ENCODE data around the gene GRAMD2A. TPM values are rescaled to one million over a fixed set of nuclear protein-coding genes. Genes with fewer than 3 reads are reported as not detected.

GRAMD2A gene
- total and polyA plus RNA-seq, 11 donors: 0.03 to 0.45 TPM; not detected in 9

DNA sequence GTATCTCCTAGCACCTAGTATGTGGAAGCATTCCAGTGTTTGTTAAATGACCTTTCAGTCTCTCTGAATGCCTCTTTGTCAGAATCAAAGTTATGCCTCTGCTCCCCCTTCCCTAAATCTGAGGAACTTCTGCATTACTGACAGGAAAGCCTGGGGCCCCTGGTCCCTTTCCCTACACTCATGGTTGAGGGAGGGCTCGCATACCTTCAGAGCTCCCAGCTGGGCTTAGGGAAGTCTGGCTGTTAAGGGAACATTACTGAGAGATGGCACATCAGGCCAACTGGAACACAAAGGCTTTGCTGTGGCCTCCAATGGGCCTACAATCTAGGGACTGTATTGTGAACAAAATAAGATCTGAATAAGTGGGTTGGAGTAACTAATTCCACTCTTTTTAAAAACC, 23.1 kb upstream of the GRAMD2A start:
- no peaks in the 10 kb centered on the region for H3K27me3 ChIP-seq
- H3K9me3 ChIP-seq: no peaks in the 10 kb centered on the region
- H3K27ac ChIP-seq: peak overlapping the region in 6 of 12 donors; percentile 10 to 65 (median 14)
- 38 to 60% (median 49%) methylated on average over 1 of the region's 1 CpG for WGBS, 4 donors
- H3K36me3 ChIP-seq: peaks cover 0 to 74% (median 44%) of the 10 kb centered on the region in 9 donors
- ATAC-seq: no peak
- peaks cover 0 to 63% (median 44%) of the 10 kb centered on the region in 12 donors for H3K4me1 ChIP-seq
- intact Hi-C loops (cut with DNase I): no loop called here
- TF ChIP-seq CTCF (IDR thresholded peaks at IDR 0.05) (no peak), POLR2A (IDR thresholded peaks at IDR 0.05) (no peak)
- no peak for DNase-seq
- H3K4me3 ChIP-seq: no peak overlapping the region

GRCh38 chr15:72217216-72217615, 19.6 kb upstream of the GRAMD2A start:
- DNase-seq: no peak
- H3K27ac ChIP-seq: no peak overlapping the region
- H3K4me1 ChIP-seq: peaks cover 0 to 39% (median 29%) of the 10 kb centered on the region in 12 donors
- ATAC-seq: no peak
- H3K36me3 ChIP-seq: peaks cover 0 to 92% (median 72%) of the 10 kb centered on the region in 9 donors
- H3K27me3 ChIP-seq: no peaks in the 10 kb centered on the region
- intact Hi-C loops (cut with DNase I): no loop called here
- TF ChIP-seq POLR2A (IDR thresholded peaks at IDR 0.05) (no peak), CTCF (IDR thresholded peaks at IDR 0.05) (no peak)
- H3K9me3 ChIP-seq: no peaks in the 10 kb centered on the region
- no peak overlapping the region for H3K4me3 ChIP-seq
- WGBS, 4 donors: 74 to 77% (median 76%) methylated on average over 4 of the region's 4 CpGs

GRCh38 chr15:72216079-72216478, 18.5 kb upstream of the GRAMD2A start:
- H3K27ac ChIP-seq: peak overlapping the region in 1 of 12 donors; percentile 20
- H3K27me3 ChIP-seq: no peaks in the 10 kb centered on the region
- 77 to 88% (median 83%) methylated on average over 1 of the region's 1 CpG for WGBS, 4 donors
- H3K4me3 ChIP-seq: no peak overlapping the region
- peaks cover 0 to 27% (median 20%) of the 10 kb centered on the region in 12 donors for H3K4me1 ChIP-seq
- H3K9me3 ChIP-seq: no peaks in the 10 kb centered on the region
- TF ChIP-seq POLR2A (IDR thresholded peaks at IDR 0.05): no peak
- no peak for TF ChIP-seq CTCF (IDR thresholded peaks at IDR 0.05)
- intact Hi-C loops (cut with DNase I): no loop called here
- ATAC-seq (no peak), DNase-seq (no peak)
- H3K36me3 ChIP-seq: peaks cover 0 to 100% (median 83%) of the 10 kb centered on the region in 9 donors

DNA sequence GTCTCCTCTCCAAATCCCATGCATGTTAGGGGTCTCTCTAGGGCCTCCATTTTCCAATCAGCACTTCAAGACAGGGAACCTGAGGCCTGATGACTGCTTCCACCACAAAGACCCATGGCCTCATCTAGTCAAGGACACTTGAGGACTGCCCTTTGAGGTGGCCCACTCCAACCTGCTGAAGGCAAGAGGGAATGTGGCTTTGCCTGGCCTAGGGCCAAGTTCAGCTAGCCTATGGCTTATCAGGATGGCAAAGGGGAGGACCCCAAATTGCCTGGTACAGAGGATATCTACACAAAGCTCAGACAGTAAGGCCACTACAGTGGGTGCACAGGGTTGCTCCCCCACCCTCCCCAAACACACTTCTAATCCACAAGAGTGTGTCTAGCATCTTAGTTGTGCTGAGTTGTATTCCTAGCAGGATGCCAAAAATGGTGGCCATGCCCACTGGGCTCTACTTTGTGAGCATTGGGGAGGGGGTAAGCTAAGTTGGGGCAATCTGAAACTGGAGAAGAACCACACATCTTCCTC, 10.0 kb upstream of the GRAMD2A start:
- intact Hi-C loops (cut with DNase I): loop anchor here in 3 of 10 donors (5.0 to 10.0 kb wide), 2 partner anchors 57 to 80 kb away; no protein-coding TSS in a partner anchor
- no peak overlapping the region for H3K27ac ChIP-seq

More for the DNA sequence above, 10.0 kb upstream of the GRAMD2A start:
- Histone ChIP-seq H3K9me3 (no peaks in the 10 kb centered on the region), H3K27me3 (no peaks in the 10 kb centered on the region), H3K4me1 (peaks cover 0 to 26% (median 19%) of the 10 kb centered on the region in 12 donors), H3K4me3 (no peak overlapping the region), H3K36me3 (peaks cover 10 to 100% (median 99%) of the 10 kb centered on the region in 9 donors)
- TF ChIP-seq POLR2A (IDR thresholded peaks at IDR 0.05) (no peak), CTCF (IDR thresholded peaks at IDR 0.05) (no peak)
- DNase-seq (no peak), ATAC-seq (no peak)
